ENCODE results near the gene ZNF200. TPM values are rescaled to one million over a fixed set of nuclear protein-coding genes. Genes with fewer than 3 reads are reported as not detected.
"Not testable (repeated sequence)": the region's sequence is repeated elsewhere in the genome, so short reads cannot be mapped to it uniquely, and the experiment has no call there.

The ZNF200 gene
- total and polyA plus RNA-seq, 5 donors from 2014 or later = 12.8 to 24.5 (median 17.2) TPM

GRCh38 chr16:3188675-3188924, 46.4 kb downstream of the ZNF200 start:
- peak overlapping the region in 3 of 4 donors; percentile 76 to 86 (median 79) for H3K4me3 Mint-ChIP-seq
- no peaks in the 10 kb centered on the region for H3K36me3 Mint-ChIP-seq
- no peak for DNase-seq
- H3K4me3 ChIP-seq (ENCODE audit: low read depth, low read length) = no peak overlapping the region
- no peaks in the 10 kb centered on the region for H3K36me3 ChIP-seq (ENCODE audit: control insufficient read depth, insufficient read depth, low read length)
- peaks cover 22 to 52% (median 37%) of the 10 kb centered on the region in 4 donors for H3K4me1 Mint-ChIP-seq
- H3K27ac Mint-ChIP-seq = no peak overlapping the region
- H3K9me3 ChIP-seq (ENCODE audit: control insufficient read depth in 2 of 2, low read length in 2 of 2) = no peaks in the 10 kb centered on the region
- H3K9me3 Mint-ChIP-seq = peaks cover 0 to 12% (median 3%) of the 10 kb centered on the region in 7 donors
- H3K27me3 Mint-ChIP-seq = peaks cover 91% of the 10 kb centered on the region
- no peak for ATAC-seq (ENCODE audit: low read depth in 2 of 2)
- H3K4me1 ChIP-seq (ENCODE audit: control insufficient read depth, insufficient read depth, low read length, poor library complexity, severe bottlenecking) = peaks cover 40% of the 10 kb centered on the region
- no peak overlapping the region for H3K27ac ChIP-seq (ENCODE audit: insufficient read depth, low read length, poor library complexity, severe bottlenecking)
- peaks cover 32% of the 10 kb centered on the region for H3K27me3 ChIP-seq (ENCODE audit: control insufficient read depth, insufficient read depth, low read length)

- Histone ChIP-seq H3K9me3 (ENCODE audit: control insufficient read depth in 2 of 2, low read length in 2 of 2) (no peaks in the 10 kb centered on the region), H3K27me3 (ENCODE audit: control insufficient read depth, insufficient read depth, low read length) (peaks cover 35% of the 10 kb centered on the region), H3K4me3 (ENCODE audit: low read depth, low read length) (no peak within 1 kb of the TSS), H3K27ac (ENCODE audit: insufficient read depth, low read length, poor library complexity, severe bottlenecking) (no peak within 1 kb of the TSS), H3K4me1 (ENCODE audit: control insufficient read depth, insufficient read depth, low read length, poor library complexity, severe bottlenecking) (peaks cover 46% of the 10 kb centered on the region), H3K36me3 (ENCODE audit: control insufficient read depth, insufficient read depth, low read length) (no peaks in the 10 kb centered on the region)
- Mint-ChIP-seq H3K9me3 (peaks cover 0 to 16% (median 3%) of the 10 kb centered on the region in 7 donors), H3K36me3 (no peaks in the 10 kb centered on the region), H3K27ac (peak within 1 kb of the TSS in 2 of 3 donors; percentile 86 to 91), H3K4me1 (peaks cover 22 to 58% (median 37%) of the 10 kb centered on the region in 4 donors), H3K27me3 (peaks cover 91% of the 10 kb centered on the region), H3K4me3 (peak within 1 kb of the TSS; percentile 79 to 94 (median 84))
- ATAC-seq (ENCODE audit: low read depth in 2 of 2) (peak; percentile 8 to 33), DNase-seq (peak; percentile 23 to 70 (median 51))
These were observed 46.9 kb downstream of the ZNF200 start, which contains the start of gene OR1F1 for GRCh38 chr16:3187798-3188674. OR1F1 (plus strand) TSS chr16:3188204.

DNA sequence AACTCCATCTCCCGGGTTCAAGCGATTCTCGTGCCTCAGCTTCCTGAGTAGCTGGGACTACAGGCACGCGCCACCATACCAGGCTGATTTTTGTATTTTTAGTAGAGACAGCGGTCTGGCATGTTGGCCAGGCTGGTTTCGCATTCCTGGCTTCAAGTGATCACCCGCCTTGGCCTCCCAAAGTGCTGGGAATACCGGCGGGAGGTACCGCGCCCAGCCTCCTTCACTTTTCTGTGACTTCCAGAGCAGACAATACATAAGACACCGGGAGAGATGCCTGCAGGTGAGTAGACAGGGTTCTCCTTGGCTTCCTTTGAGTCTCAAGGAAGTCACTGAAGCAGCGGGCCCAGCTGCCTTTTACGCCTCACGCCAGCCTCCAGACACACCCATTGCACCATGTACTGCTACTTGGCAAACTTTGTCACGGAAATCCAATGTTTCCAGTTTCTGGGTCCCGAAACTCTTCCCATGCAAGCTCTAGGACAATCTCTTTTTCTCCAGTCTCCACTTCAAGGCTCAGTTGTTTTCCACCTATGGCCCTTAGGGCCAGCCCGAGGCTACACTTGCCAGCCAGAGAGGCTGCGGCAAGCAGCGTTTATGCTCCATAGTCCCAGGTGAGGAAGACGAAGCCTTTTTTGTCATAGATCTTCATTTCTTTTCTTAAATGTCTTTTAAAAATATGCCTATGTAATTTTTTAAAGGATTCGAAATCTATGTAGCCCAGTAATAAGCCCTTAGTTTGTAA, 47.8 kb downstream of the ZNF200 start:
- peaks cover 0 to 13% (median 3%) of the 10 kb centered on the region in 7 donors for H3K9me3 Mint-ChIP-seq
- peaks cover 25 to 64% (median 39%) of the 10 kb centered on the region in 4 donors for H3K4me1 Mint-ChIP-seq
- DNase-seq = no peak
- H3K9me3 ChIP-seq (ENCODE audit: control insufficient read depth in 2 of 2, low read length in 2 of 2) = no peaks in the 10 kb centered on the region
- H3K27me3 ChIP-seq (ENCODE audit: control insufficient read depth, insufficient read depth, low read length) = peaks cover 38% of the 10 kb centered on the region
- H3K27ac ChIP-seq (ENCODE audit: insufficient read depth, low read length, poor library complexity, severe bottlenecking) = no peak overlapping the region
- ATAC-seq (ENCODE audit: low read depth in 2 of 2) = no peak
- no peaks in the 10 kb centered on the region for H3K36me3 ChIP-seq (ENCODE audit: control insufficient read depth, insufficient read depth, low read length)
- H3K4me3 ChIP-seq (ENCODE audit: low read depth, low read length) = no peak overlapping the region
- no peaks in the 10 kb centered on the region for H3K36me3 Mint-ChIP-seq
- H3K27ac Mint-ChIP-seq = peak overlapping the region in 1 of 3 donors; percentile 39
- H3K27me3 Mint-ChIP-seq = peaks cover 95% of the 10 kb centered on the region
- H3K4me3 Mint-ChIP-seq = peak overlapping the region in 3 of 4 donors; percentile 73 to 83 (median 79)
- H3K4me1 ChIP-seq (ENCODE audit: control insufficient read depth, insufficient read depth, low read length, poor library complexity, severe bottlenecking) = peaks cover 53% of the 10 kb centered on the region

- ATAC-seq (ENCODE audit: low read depth in 2 of 2) (no peak), DNase-seq (no peak)
- no peaks in the 10 kb centered on the region for H3K36me3 Mint-ChIP-seq
- Histone ChIP-seq H3K27me3 (ENCODE audit: control insufficient read depth, insufficient read depth, low read length) (peaks cover 46% of the 10 kb centered on the region), H3K36me3 (ENCODE audit: control insufficient read depth, insufficient read depth, low read length) (no peaks in the 10 kb centered on the region), H3K9me3 (ENCODE audit: control insufficient read depth in 2 of 2, low read length in 2 of 2) (no peaks in the 10 kb centered on the region), H3K4me3 (ENCODE audit: low read depth, low read length) (no peak overlapping the region), H3K27ac (ENCODE audit: insufficient read depth, low read length, poor library complexity, severe bottlenecking) (no peak overlapping the region), H3K4me1 (ENCODE audit: control insufficient read depth, insufficient read depth, low read length, poor library complexity, severe bottlenecking) (peaks cover 22% of the 10 kb centered on the region)
- peak overlapping the region in 2 of 3 donors; percentile 8 to 11 for H3K27ac Mint-ChIP-seq
- H3K4me3 Mint-ChIP-seq = peak overlapping the region; percentile 51 to 89 (median 84)
- peaks cover 8 to 36% (median 23%) of the 10 kb centered on the region in 4 donors for H3K4me1 Mint-ChIP-seq
- H3K9me3 Mint-ChIP-seq = peaks cover 0 to 5% (median 3%) of the 10 kb centered on the region in 7 donors
- peaks cover 93% of the 10 kb centered on the region for H3K27me3 Mint-ChIP-seq
These were observed 51.4 kb downstream of the ZNF200 start for GRCh38 chr16:3183445-3184139.

DNA sequence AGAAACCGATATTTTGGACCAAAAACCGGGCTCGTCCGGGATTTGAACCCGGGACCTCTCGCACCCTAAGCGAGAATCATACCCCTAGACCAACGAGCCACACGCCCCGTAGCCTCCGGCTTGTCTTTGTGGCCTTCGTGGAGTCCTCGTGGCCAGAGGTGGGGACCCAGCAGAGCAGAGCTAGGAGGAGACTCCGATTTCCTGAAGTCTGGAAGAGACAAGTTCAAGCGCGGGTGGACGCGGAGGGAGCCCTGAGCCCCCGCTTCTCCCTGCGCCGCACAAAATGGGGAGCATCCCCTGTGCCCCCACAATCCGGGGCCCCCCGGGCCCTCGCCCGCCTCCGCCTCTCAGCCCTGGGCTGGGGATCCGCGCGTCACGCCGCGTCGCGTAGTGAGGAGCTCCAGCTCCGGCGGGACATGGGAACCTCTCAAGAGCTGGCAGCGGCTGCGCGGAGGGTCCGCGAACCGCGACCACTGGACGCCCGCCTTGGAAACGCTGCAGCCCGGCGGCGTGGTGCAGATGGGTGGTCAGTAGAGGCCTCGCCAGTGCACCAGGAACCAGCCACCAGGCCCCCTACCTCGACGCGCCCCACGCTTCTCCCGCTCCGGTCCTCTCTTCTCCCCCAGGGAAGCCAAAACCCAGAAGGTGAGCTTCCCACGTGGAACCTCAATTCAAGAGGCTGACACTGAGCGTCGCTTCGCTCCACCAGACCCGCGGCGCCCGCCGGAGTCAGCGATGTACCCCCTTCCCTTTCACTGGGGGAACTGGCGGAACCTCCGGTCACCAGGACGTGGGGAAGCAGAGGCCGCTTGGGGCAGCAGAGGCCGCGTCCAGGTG, 52.1 kb downstream of the ZNF200 start:
- DNase-seq (peak in 2 of 3 donors; percentile 38 to 55), ATAC-seq (ENCODE audit: low read depth in 2 of 2) (peak; percentile 25 to 38)
- no peaks in the 10 kb centered on the region for H3K9me3 ChIP-seq (ENCODE audit: control insufficient read depth in 2 of 2, low read length in 2 of 2)
- Mint-ChIP-seq H3K27ac (peak overlapping the region; percentile 52 to 88 (median 86)), H3K9me3 (peaks cover 0 to 6% (median 3%) of the 10 kb centered on the region in 7 donors), H3K36me3 (no peaks in the 10 kb centered on the region), H3K4me3 (peak overlapping the region; percentile 45 to 89 (median 84)), H3K27me3 (peaks cover 93% of the 10 kb centered on the region), H3K4me1 (peaks cover 7 to 30% (median 18%) of the 10 kb centered on the region in 4 donors)
- no peaks in the 10 kb centered on the region for H3K36me3 ChIP-seq (ENCODE audit: control insufficient read depth, insufficient read depth, low read length)
- H3K4me1 ChIP-seq (ENCODE audit: control insufficient read depth, insufficient read depth, low read length, poor library complexity, severe bottlenecking) = peaks cover 15% of the 10 kb centered on the region
- peaks cover 47% of the 10 kb centered on the region for H3K27me3 ChIP-seq (ENCODE audit: control insufficient read depth, insufficient read depth, low read length)
- no peak overlapping the region for H3K27ac ChIP-seq (ENCODE audit: insufficient read depth, low read length, poor library complexity, severe bottlenecking)
- H3K4me3 ChIP-seq (ENCODE audit: low read depth, low read length) = no peak overlapping the region

- DNase-seq; H3K9me3 Mint-ChIP-seq; H3K4me3 ChIP-seq (ENCODE audit: low read depth, low read length); H3K36me3 ChIP-seq (ENCODE audit: control insufficient read depth, insufficient read depth, low read length); H3K36me3 Mint-ChIP-seq; ATAC-seq (ENCODE audit: low read depth in 2 of 2); H3K27ac ChIP-seq (ENCODE audit: insufficient read depth, low read length, poor library complexity, severe bottlenecking); H3K9me3 ChIP-seq (ENCODE audit: control insufficient read depth in 2 of 2, low read length in 2 of 2): not testable (repeated sequence)
- Histone ChIP-seq H3K4me1 (ENCODE audit: control insufficient read depth, insufficient read depth, low read length, poor library complexity, severe bottlenecking) (peaks cover 14% of the 10 kb centered on the region), H3K27me3 (ENCODE audit: control insufficient read depth, insufficient read depth, low read length) (peaks cover 45% of the 10 kb centered on the region)
- peak overlapping the region; percentile 52 to 86 (median 83) for H3K27ac Mint-ChIP-seq
- peaks cover 1 to 25% (median 13%) of the 10 kb centered on the region in 4 donors for H3K4me1 Mint-ChIP-seq
- peaks cover 93% of the 10 kb centered on the region for H3K27me3 Mint-ChIP-seq
- H3K4me3 Mint-ChIP-seq = peak overlapping the region; percentile 45 to 89 (median 77)
These were observed 52.7 kb downstream of the ZNF200 start for GRCh38 chr16:3182293-3182607.

- Mint-ChIP-seq H3K27ac (no peak overlapping the region), H3K4me3 (no peak overlapping the region), H3K27me3 (peaks cover 93% of the 10 kb centered on the region), H3K36me3 (no peaks in the 10 kb centered on the region), H3K4me1 (peaks cover 0 to 28% (median 12%) of the 10 kb centered on the region in 4 donors), H3K9me3 (peaks cover 0 to 8% (median 3%) of the 10 kb centered on the region in 7 donors)
- Histone ChIP-seq H3K27me3 (ENCODE audit: control insufficient read depth, insufficient read depth, low read length) (peaks cover 45% of the 10 kb centered on the region), H3K27ac (ENCODE audit: insufficient read depth, low read length, poor library complexity, severe bottlenecking) (no peak overlapping the region), H3K4me3 (ENCODE audit: low read depth, low read length) (no peak overlapping the region), H3K9me3 (ENCODE audit: control insufficient read depth in 2 of 2, low read length in 2 of 2) (no peaks in the 10 kb centered on the region), H3K4me1 (ENCODE audit: control insufficient read depth, insufficient read depth, low read length, poor library complexity, severe bottlenecking) (peaks cover 14% of the 10 kb centered on the region), H3K36me3 (ENCODE audit: control insufficient read depth, insufficient read depth, low read length) (no peaks in the 10 kb centered on the region)
- no peak for DNase-seq
- ATAC-seq (ENCODE audit: low read depth in 2 of 2) = no peak
These were observed 54.5 kb downstream of the ZNF200 start for GRCh38 chr16:3180445-3180878.

All from CD4-positive, CD25-positive, alpha-beta regulatory T cell (primary cell).